Endothelial cell of hepatic sinusoid (primary cell): Measurements from ENCODE around the gene FAAH2.
"Not testable (repeated sequence)": the region's sequence is repeated elsewhere in the genome, so short reads cannot be mapped to it uniquely, and the experiment has no call there.

ENCODE experiments used
- in situ Hi-C: cut with HindIII; loops from 2 replicates; pipeline ENCODE4 v1.10.0; 2017; ENCODE audit warnings: low sequenced_read_pairs

Gene FAAH2

DNA sequence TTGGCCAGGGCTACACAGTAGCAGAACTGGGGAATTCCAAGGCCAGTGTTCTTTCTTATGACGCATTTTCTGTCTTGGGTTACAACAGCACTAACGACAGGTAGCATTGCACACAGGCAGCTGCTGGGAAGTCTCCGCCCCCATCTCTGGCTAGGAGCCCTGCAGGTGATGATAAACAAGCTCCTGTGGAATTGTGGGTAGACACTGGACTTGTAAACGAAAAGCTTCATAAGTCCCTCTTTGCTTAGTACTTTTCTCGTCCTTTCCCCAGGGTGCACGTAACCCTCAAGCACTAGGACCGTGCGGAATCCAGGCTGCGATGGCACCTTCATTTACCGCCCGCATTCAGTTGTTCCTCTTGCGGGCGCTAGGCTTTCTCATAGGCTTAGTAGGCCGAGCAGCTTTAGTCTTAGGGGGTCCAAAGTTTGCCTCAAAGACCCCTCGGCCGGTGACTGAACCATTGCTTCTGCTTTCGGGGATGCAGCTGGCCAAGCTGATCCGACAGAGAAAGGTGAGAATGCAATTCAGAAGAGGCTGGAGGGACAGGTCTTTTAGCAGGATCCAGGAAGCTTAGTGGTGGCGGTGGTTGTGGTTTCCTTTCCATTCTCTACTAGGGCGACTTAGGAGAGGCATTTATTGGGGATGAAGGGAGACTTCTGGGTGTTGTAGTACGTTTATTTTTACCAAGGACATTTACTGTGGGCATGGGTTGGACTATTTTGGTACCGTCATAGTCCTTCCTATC is at the start of gene FAAH2:
Gene FAAH2, plus strand, starts transcription at position 200 of the 745 bp plus-strand sequence. Its CDS starts 120 bp downstream, at position 320.
- in situ Hi-C loops = no loop called here

DNA sequence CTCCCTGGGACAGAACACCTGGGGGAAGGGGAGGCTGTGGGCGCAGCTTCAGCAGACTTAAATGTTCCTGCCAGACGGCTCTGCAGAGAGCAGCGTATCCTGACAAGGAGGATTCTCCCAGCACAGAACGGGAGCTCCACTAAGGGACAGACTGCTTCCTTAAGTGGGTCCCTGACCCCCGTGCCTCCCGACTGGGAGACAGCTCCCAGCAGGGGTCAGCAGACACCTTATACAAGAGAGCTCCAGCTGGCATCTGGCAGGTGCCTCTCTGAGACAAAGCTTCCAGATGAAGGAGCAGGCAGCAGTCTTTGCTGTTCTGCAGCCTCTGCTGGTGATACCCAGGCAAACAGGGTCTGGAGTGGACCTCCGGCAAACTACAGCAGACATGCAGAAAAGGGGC is 44.5 kb upstream of the FAAH2 start:
- in situ Hi-C loops = no loop called here

DNA sequence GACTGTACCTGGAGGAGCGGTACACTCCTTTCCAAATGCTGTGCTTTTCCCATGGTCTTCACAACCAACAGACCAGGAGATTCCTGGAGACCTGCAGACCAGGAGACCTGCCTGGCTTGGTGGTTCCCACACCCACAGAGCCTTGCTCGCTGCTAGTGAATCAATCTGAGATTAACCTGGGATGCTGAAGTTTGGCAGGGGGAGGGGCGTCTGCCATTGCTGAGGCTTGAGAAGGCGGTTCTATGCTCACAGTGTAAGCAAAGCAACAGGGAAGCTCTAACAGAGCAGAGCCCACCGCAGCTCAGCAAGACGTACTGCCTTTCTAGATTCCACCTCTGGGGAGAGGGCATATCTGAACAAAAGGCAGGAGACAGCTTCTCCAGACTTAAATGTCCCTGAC is 34.5 kb upstream of the FAAH2 start:
- in situ Hi-C loops = no loop called here

DNA sequence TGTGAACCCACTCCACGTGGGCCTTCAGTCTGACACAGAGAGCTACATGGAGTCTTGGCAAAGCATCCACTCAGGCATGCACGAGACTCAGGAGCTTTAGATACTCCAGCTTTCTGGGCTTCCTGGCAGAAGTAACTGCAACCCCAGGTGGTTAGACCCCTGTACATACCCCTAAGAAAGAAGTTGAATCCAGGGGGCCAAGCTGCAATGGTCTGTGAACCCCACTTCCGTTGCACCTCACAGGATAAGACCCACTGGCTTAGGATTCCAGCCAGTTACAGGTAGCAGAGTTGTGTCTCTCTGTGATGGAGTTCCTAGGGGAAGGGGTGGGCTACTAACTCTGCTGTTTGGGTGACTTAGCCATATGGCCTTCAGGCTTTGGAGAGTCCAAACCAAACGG is 21.4 kb upstream of the FAAH2 start:
- in situ Hi-C loops = no loop called here

- in situ Hi-C loops = no loop called here
Measured at GRCh38 chrX:57266275-57266674, 20.2 kb upstream of the FAAH2 start.

- in situ Hi-C loops = no loop called here
Measured at GRCh38 chrX:57266871-57267270, 19.6 kb upstream of the FAAH2 start.

- in situ Hi-C loops = no loop called here
Measured at GRCh38 chrX:57267308-57267707, 19.2 kb upstream of the FAAH2 start.

DNA sequence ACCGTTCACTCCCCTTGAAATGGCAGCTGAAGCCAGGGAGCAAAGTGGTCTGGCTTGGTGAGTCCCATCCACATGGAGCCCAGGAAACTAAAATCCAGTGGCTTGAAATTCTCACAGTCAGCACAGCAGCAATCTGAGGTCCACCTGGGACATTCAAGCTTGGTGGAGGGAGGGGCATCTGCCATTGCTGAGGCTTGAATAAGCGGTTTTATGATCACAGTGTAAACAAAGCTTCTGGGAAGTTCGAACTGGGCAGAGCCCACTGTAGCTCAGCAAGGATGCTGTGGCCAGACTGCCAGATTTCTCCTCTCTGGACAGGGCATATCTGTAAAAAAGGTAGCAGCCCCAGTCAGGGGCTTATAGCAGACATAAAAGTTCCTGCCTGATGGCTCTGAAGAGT is 15.5 kb upstream of the FAAH2 start:
- in situ Hi-C loops = no loop called here

DNA sequence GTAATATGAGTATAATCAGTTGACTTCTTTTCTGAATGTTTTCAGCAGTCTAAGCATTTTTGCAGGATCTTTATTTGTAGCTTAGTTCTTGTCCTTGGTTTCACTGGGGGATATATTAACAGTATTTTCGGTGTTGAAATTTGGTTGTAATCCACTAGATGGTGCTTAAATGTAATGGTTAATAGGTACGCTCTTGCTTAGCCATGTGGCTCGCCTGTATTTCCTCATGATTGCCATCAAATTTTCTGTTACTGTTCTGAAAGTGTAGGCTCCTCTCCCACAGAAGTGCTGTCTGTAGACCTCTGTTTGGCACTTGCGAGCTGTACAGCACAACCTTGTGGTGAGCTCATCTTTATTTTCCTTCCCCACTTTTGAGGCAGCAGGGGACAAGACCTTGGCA is 3.9 kb upstream of the FAAH2 start:
- in situ Hi-C loops = no loop called here

DNA sequence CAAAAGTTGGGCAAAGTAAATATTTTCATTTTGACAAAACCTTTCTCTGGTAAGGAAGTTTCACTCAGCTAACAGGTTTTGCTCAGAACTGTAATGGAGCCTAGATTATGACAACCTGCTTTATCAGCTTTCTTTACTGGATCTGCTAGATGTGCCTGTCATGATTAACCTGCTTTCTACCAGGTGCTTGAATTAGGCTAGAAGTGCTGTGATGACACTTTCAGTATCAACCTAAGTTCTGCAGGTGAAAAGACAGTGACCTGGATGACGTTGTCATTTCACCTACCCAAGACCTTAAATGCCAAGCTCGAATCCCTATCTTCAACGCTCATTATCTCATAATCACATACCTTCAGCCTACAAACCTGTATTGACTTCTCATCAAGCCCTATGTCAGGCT is 1.5 kb upstream of the FAAH2 start:
- in situ Hi-C loops = no loop called here

- in situ Hi-C loops = no loop called here
Measured at GRCh38 chrX:57289089-57289488, 2.6 kb downstream of the FAAH2 start.

DNA sequence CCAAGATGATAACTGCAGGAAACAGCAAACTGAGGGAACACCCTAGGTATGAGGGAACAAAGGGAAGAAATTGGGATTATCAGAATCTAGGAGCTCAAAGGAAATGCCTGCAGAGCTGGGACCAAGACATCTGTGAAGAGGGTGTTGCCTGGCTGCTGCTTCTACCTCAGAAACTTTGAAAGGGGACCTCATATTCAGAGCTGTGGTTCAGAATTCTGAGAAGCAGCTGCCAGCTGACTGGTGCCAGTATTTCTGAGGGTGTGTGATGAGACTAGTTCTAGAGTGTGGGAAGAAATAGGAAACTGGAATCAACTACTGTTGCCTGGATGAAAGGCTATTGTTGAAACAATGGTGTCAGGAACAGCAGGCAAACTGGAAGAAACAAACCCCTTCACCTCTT is 8.5 kb downstream of the FAAH2 start:
- in situ Hi-C loops = no loop called here

DNA sequence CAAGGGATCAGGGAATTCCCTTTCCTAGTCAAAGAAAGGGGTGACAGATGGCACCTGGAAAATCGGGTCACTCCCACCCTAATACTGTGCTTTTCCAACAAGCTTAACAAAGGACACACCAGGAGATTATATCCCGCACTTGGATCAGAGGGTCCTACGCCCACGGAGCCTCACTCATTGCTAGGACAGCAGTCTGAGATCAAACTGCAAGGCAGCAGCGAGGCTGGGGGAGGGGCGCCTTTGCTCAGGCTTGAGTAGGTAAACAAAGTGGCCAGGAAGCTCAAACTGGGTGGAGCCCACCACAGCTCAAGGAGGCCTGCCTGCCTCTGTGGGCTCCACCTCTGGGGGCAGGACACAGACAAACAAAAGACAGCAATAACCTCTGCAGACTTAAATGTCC is 9.2 kb downstream of the FAAH2 start:
- in situ Hi-C loops = not testable (repeated sequence)

DNA sequence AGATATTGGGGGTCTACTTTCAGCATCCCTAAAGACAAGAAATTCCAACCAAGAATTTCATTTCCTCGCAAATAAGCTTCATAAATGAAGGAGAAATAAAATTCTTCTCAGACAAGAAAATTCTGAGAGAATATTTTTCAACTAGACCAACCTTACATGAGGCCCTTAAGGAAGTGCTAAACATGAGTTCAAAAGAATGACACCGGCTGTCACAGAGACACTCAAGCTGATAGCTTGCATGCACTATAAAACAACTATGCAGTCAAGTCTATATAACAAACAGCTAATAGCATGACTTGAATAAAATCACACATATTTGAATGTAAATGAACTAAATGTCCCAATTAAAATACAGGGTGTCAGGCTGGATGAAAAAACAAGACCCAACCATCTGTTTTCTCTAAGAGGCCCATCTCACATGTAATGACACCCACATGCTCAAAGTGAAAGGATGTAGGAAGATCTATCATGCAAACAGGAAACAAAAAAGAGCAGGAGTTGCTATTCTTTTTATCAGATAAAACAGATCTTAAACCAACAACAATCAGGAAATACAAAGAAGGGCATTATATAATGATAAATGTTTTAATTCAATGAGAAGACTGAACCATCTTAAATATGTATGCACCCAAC is 27.2 kb downstream of the FAAH2 start:
- in situ Hi-C loops = no loop called here

DNA sequence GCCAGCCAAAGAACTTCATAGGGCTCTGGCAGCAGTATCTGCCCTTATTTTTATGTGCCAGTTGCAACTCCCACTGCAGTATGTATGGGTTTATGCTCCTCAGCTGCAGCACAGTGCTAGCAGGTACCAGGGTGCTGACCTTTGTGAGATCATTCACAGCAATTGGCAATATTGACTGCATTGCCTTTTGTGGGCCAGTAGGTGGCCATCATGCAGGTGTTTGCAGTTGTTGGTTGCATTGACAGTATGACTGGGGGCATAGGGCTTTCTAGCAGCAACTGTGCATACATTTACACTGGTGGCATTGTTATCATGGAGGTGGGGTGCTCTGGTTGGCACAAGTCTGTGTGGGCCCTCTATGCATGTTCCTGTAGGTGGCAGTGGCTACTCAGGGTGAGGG is 42.5 kb downstream of the FAAH2 start:
- in situ Hi-C loops = no loop called here

DNA sequence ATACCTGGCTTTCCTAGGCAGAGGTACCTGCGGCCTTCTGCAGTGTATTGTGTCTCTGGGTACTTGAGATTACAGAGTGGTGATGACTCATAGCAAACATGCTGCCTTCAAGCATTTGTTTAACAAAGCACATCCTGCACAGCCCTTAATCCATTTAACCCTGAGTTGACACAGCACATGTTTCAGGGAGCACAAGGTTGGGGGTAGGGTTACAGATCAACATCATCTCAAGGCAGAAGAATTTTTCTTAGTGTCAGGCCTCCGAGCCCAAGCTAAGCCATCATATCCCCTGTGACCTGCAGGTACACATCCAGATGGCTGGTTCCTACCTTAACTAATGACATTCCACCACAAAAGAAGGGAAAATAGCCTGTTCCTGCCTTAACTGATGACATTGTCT is 49.3 kb downstream of the FAAH2 start:
- in situ Hi-C loops = not testable (repeated sequence)

DNA sequence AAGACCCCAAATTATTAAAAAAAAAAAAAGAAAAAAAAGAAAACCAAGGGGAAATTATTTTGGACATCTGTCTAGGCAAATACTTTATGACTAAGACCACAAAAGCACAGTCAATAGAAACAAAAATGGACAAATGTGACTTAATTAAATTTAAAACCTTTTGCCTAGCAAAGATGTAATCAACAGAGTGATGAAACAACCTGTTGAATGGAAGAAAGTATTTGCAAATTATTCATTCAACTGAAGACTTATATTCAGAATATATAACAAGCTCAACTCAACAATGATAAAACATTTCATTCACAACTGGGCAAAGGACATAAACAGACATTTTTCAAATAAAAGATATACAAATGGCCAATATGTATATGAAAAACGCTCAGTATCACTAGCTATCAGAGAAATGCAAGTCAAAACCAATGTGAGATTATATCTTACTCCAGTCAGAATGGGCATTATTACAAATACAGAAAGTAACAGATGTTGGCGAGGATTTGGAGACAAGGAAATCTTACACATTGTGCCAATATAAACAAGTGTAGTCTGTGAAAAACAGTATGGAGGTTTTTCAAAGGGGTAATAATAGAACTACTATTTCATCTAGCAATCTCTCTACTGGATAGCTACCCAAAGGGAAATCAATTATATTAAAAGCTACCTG is 67.1 kb downstream of the FAAH2 start:
- in situ Hi-C loops = no loop called here

DNA sequence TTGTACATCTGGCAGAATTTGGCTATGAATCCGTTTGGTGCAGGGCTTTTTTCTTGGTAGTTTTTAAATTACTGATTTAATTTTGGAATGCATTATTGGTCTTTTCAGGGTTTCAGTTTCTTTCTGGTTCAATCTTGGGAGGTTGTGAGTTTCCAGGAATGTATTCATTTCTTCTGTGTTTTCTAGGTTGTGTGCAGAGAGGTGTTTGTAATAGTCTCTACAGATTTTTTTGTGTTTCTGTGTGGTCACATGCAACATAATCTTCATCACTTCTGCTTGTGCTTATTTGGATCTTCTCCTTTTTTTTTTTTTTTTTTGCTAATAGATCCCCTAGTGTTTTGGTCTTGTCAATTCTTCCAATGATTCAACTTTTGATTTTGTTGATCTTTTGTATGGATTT is 77.6 kb downstream of the FAAH2 start:
- in situ Hi-C loops = no loop called here

GRCh38 chrX:57366430-57366829 is 79.9 kb downstream of the FAAH2 start:
- in situ Hi-C loops = no loop called here

DNA sequence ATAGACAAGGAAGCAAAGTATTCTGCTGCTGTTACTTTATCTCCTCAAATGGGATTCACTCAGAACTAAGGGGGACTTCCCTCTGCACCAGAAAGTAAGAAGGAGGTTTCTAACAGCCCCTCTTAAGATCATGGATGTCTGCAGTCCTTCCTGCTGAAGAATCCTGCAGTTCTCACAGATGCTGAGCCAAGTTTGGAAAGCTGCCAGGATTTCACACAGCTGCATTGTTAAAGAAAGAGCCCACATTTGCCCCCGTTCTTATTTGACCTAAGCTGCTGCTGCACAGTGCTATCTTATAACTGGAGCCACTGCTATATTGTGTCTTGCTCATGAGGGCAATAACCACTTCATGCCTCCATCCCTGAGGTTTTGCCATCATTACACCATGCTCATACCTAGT is 81.1 kb downstream of the FAAH2 start:
- in situ Hi-C loops = no loop called here

GRCh38 chrX:57368158-57368557 is 81.7 kb downstream of the FAAH2 start:
- in situ Hi-C loops = no loop called here

DNA sequence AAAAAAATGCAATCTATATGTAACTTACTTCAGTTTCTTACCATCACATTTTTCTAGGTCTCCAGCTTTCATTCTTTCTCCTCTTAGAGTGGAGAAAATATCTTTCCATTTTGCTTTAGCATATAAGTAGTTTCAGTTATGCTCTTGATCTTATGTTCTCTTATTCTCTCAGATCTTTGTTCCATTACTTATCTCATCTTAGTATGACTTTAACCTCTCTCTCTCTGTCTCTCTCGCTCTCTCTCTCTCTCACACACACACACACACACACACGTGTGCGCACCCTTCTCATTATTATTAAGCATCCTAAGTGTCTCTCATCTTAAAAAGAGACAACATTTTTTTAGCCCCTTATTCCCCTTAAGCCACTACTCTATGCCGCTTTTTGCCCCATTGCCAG is 92.8 kb downstream of the FAAH2 start:
- in situ Hi-C loops = no loop called here
